GM18498 (cell line): ENCODE results near the gene PARD3.

ENCODE experiments used
- ATAC-seq: cut with Tn5 transposase; IDR thresholded peaks from one replicate; pipeline ENCODE4 v1.9.1; 2021; ENCODE audit warnings: mild to moderate bottlenecking, moderate library complexity; ENCODE audit not compliant: unreplicated experiment

The PARD3 gene

GRCh38 chr10:34520510-34520909 lies 294.6 kb downstream of the PARD3 start:
- ATAC-seq: no peak

GRCh38 chr10:34520084-34520483 lies 295.0 kb downstream of the PARD3 start:
- no peak for ATAC-seq

GRCh38 chr10:34514290-34514689 lies 300.8 kb downstream of the PARD3 start:
- no peak for ATAC-seq

- ATAC-seq: no peak
Observed at GRCh38 chr10:34513636-34514035, 301.5 kb downstream of the PARD3 start.

GRCh38 chr10:34507217-34507616 lies 307.9 kb downstream of the PARD3 start:
- no peak for ATAC-seq

- no peak for ATAC-seq
Observed at GRCh38 chr10:34506786-34507185, 308.3 kb downstream of the PARD3 start.

GRCh38 chr10:34505338-34505737 lies 309.8 kb downstream of the PARD3 start:
- no peak for ATAC-seq

GRCh38 chr10:34504534-34504933 lies 310.6 kb downstream of the PARD3 start:
- no peak for ATAC-seq

- no peak for ATAC-seq
Observed at GRCh38 chr10:34503704-34504103, 311.4 kb downstream of the PARD3 start.

- no peak for ATAC-seq
Observed at GRCh38 chr10:34499612-34500279, 315.4 kb downstream of the PARD3 start.

- ATAC-seq: no peak
Observed at GRCh38 chr10:34498821-34499220, 316.3 kb downstream of the PARD3 start.

GRCh38 chr10:34495938-34496337 lies 319.2 kb downstream of the PARD3 start:
- no peak for ATAC-seq

GRCh38 chr10:34494012-34494411 lies 321.1 kb downstream of the PARD3 start:
- no peak for ATAC-seq

- ATAC-seq: no peak
Observed at GRCh38 chr10:34492081-34492480, 323.0 kb downstream of the PARD3 start.

- ATAC-seq: no peak
Observed at GRCh38 chr10:34491678-34492077, 323.4 kb downstream of the PARD3 start.

GRCh38 chr10:34489973-34490745 lies 324.9 kb downstream of the PARD3 start:
- ATAC-seq: no peak

- ATAC-seq: no peak
Observed at GRCh38 chr10:34489411-34489810, 325.7 kb downstream of the PARD3 start.

GRCh38 chr10:34488476-34489130 lies 326.5 kb downstream of the PARD3 start:
- ATAC-seq: no peak

- no peak for ATAC-seq
Observed at GRCh38 chr10:34486008-34486407, 329.1 kb downstream of the PARD3 start.

GRCh38 chr10:34484164-34484563 lies 330.9 kb downstream of the PARD3 start:
- no peak for ATAC-seq

GRCh38 chr10:34480345-34480744 lies 334.8 kb downstream of the PARD3 start:
- ATAC-seq: no peak
